SK-N-SH (cell line): Measurements from ENCODE around the gene TXNRD1.

Experiments
- CHD2 ChIP-seq: fragments of 150-350 bp; IDR thresholded peaks from 2 replicates; pipeline ENCODE4 v1.6.1; 2018; ENCODE audit warnings: low read length; ENCODE audit not compliant: partially characterized antibody
- CTCF ChIP-seq: fragments of 200-600 bp; sonication (generic); IDR thresholded peaks from 2 replicates; pipeline ENCODE4 v1.6.1; 2017; ENCODE audit warnings: antibody characterized with exemption, mild to moderate bottlenecking, moderate library complexity
- ELF1 ChIP-seq: IDR thresholded peaks from 2 replicates; pipeline ENCODE4 v1.4.0; 2012
- EP300 ChIP-seq, 2 experiments: IDR thresholded peaks; 2 replicates each; pipeline versions ENCODE4 v1.4.0 to v1.6.1; 2012; ENCODE audit warnings: borderline replicate concordance in 1 of 2, low read depth in 1 of 2, low read length in 1 of 2
- FOSL2 ChIP-seq: IDR thresholded peaks from 2 replicates; pipeline ENCODE4 v1.4.0; 2012; ENCODE audit warnings: low read depth, mild to moderate bottlenecking, moderate library complexity, borderline replicate concordance
- IRF3 ChIP-seq: fragments of 150-350 bp; IDR thresholded peaks from 2 replicates; pipeline ENCODE4 v1.6.1; 2016; ENCODE audit warnings: mild to moderate bottlenecking, low read depth, low read length
- MAX ChIP-seq: IDR thresholded peaks from 2 replicates; pipeline ENCODE4 v1.4.0; 2012; ENCODE audit warnings: low read depth
- PBX3 ChIP-seq: IDR thresholded peaks from 2 replicates; pipeline ENCODE4; 2012
- RAD21 ChIP-seq: IDR thresholded peaks from 2 replicates; pipeline ENCODE4 v1.6.1; 2012; ENCODE audit warnings: mild to moderate bottlenecking, low read length
- SMC3 ChIP-seq: IDR thresholded peaks from 2 replicates; pipeline ENCODE4 v1.6.1; 2012; ENCODE audit warnings: low read depth, low read length, improper control_type of control experiment
- TCF12 ChIP-seq: IDR thresholded peaks from 2 replicates; pipeline ENCODE4 v1.4.0; 2012
- USF2 ChIP-seq: fragments of 150-350 bp; IDR thresholded peaks from 2 replicates; pipeline ENCODE4 v1.6.1; 2017; ENCODE audit warnings: antibody characterized with exemption, low read length, low read depth, borderline replicate concordance
- YY1 ChIP-seq: IDR thresholded peaks from 2 replicates; pipeline ENCODE4 v1.4.0; 2012; ENCODE audit warnings: low read depth, mild to moderate bottlenecking
- ZBTB33 ChIP-seq: IDR thresholded peaks from 2 replicates; pipeline ENCODE4 v1.4.0; 2012; ENCODE audit warnings: low read depth, borderline replicate concordance

- TF ChIP-seq SMC3 (no peak), EP300 (IDR thresholded peaks at IDR 0.05; ENCODE audit: borderline replicate concordance in 1 of 2, low read depth in 1 of 2, low read length in 1 of 2) (no peak), FOSL2 (no peak), YY1 (no peak), RAD21 (no peak), CTCF (no peak), USF2 (no peak), ELF1 (no peak), MAX (no peak), PBX3 (no peak), ZBTB33 (no peak), CHD2 (no peak), TCF12 (no peak), IRF3 (no peak)
Measured at GRCh38 chr12:104237930-104238329, 22.4 kb downstream of the TXNRD1 start.
